ENCODE data around the gene CSF1R. TPM values are rescaled to one million over a fixed set of nuclear protein-coding genes. Genes with fewer than 3 reads are reported as not detected.

Gene CSF1R
- total and polyA plus RNA-seq, 2 of the 8 experiments (the other 6 are each of a cell fraction or from before 2014, with no cell fraction given) = 0.12 TPM; not detected in 1

DNA sequence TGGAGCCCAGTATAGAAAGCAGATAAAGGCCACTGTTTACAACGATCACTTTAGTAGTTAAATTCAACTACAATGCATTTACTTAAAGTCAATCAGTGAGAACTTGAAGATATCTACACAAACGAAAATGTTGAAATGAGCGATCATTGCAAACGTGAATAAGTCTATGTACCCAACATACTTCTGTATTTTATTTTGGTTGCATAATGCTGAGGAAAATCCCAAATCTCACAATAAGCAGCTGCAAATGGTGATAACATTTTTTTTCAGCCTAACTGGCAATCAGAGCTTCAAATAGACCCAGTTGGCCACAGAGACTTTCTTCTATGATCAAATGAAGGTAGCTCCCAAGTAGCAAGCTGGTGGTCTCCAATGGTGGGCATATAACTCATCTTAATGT, 37.2 kb upstream of the CSF1R start:
- POLR2A ChIA-PET (ENCODE audit: partially characterized antibody) = no interaction called here
- TF ChIP-seq TBP (IDR thresholded peaks at IDR 0.05; ENCODE audit: low read depth, low read length) = no peak
- no peak for TF ChIP-seq CEBPB (IDR thresholded peaks at IDR 0.05; ENCODE audit: low read depth, low read length)
- no peak for TF ChIP-seq RFX5 (IDR thresholded peaks at IDR 0.05; ENCODE audit: borderline replicate concordance, low read depth, low read length)
- TF ChIP-seq BACH1 (IDR thresholded peaks at IDR 0.05; ENCODE audit: low read length) = no peak
- TF ChIP-seq JUN (IDR thresholded peaks at IDR 0.05; ENCODE audit: low read depth, low read length) = no peak
- TF ChIP-seq KDM5A (IDR thresholded peaks at IDR 0.05; ENCODE audit: low read length) = no peak
- TF ChIP-seq RXRA (IDR thresholded peaks at IDR 0.05; ENCODE audit: insufficient read depth, low read depth, low read length) = no peak
- no peak for TF ChIP-seq NRF1 (IDR thresholded peaks at IDR 0.05; ENCODE audit: low read depth, low read length)

More for the DNA sequence above, 37.2 kb upstream of the CSF1R start:
- Histone ChIP-seq H2BK15ac (ENCODE audit: low read length) (no peak overlapping the region), H3K79me2 (ENCODE audit: control insufficient read depth in 1 of 2, insufficient read depth in 2 of 2, low read length in 2 of 2) (no peaks in the 10 kb centered on the region), H2AFZ (ENCODE audit: low read length) (no peak overlapping the region), H2BK20ac (ENCODE audit: low read length) (no peak overlapping the region), H3K27me3 (replicated peaks in 1 of 4; ENCODE audit: control insufficient read depth in 3 of 4, extremely low read depth in 1 of 4, insufficient read depth in 3 of 4, low read length in 3 of 4) (no peaks in the 10 kb centered on the region), H2BK5ac (ENCODE audit: low read depth, low read length) (no peak overlapping the region), H3K9me3 (ENCODE audit: insufficient read depth in 2 of 2, low read depth in 1 of 2, low read length in 1 of 2) (no peaks in the 10 kb centered on the region), H4K20me1 (replicated peaks in 1 of 2; ENCODE audit: control insufficient read depth in 1 of 2, insufficient read depth in 2 of 2, low read length in 2 of 2) (peaks cover 0 to 3% of the 10 kb centered on the region in 2 experiments), H3K4ac (replicated peaks; ENCODE audit: insufficient read length, low read depth, low read length) (no peak overlapping the region), H2AK5ac (ENCODE audit: low read depth, low read length) (no peak overlapping the region), H3K79me1 (ENCODE audit: low read depth, low read length) (no peaks in the 10 kb centered on the region), H3K4me2 (ENCODE audit: insufficient read depth in 1 of 2, low read depth in 2 of 2, low read length in 2 of 2) (no peak overlapping the region), H3K23me2 (ENCODE audit: low read depth, low read length) (no peaks in the 10 kb centered on the region), H3K56ac (replicated peaks; ENCODE audit: insufficient read length, low read depth, low read length) (no peak overlapping the region), H4K91ac (replicated peaks; ENCODE audit: insufficient read length, low read length) (no peak overlapping the region), H3K23ac (ENCODE audit: insufficient read length) (no peak overlapping the region), H3K4me1 (replicated peaks in 1 of 4; ENCODE audit: control insufficient read depth in 3 of 4, insufficient read depth in 4 of 4, low read length in 3 of 4) (peaks cover 0 to 6% (median 2%) of the 10 kb centered on the region in 4 experiments; a peak in 3 of 7 replicates), H4K8ac (ENCODE audit: extremely low read depth, insufficient read depth, low read length) (no peak overlapping the region), H3K14ac (ENCODE audit: insufficient read length) (no peak overlapping the region), H3K27ac (ENCODE audit: low read depth, low read length) (no peak overlapping the region), H2BK120ac (replicated peaks; ENCODE audit: low read depth, low read length) (no peak overlapping the region), H3K4me3 (ENCODE audit: extremely low read depth in 1 of 4, insufficient read depth in 2 of 4, low read depth in 3 of 4, low read length in 4 of 4) (no peak overlapping the region), H2BK12ac (ENCODE audit: low read depth, low read length) (no peak overlapping the region), H3K18ac (ENCODE audit: extremely low read depth, low read length) (no peak overlapping the region), H3K36me3 (ENCODE audit: control insufficient read depth in 2 of 4, insufficient read depth in 4 of 4, low read length in 3 of 4) (no peaks in the 10 kb centered on the region), H3K9ac (replicated peaks in 1 of 4; ENCODE audit: extremely low read depth in 1 of 4, low read depth in 3 of 4, low read length in 3 of 4) (no peak overlapping the region), H4K5ac (ENCODE audit: insufficient read length, low read depth, low read length) (no peak overlapping the region)
- DNase-seq (ENCODE audit: low read depth in 1 of 2, low spot score in 2 of 2) (no peak), FAIRE-seq (no peak)
- 93% methylated on average over 4 of the region's 4 CpGs; no CpG with 5 or more reads in 1 of the 2 experiments for WGBS, 2 experiments (ENCODE audit: extremely low coverage in 1 of 2, insufficient coverage in 1 of 2, insufficient read length in 1 of 2, insufficient replicate concordance in 2 of 2, low coverage in 1 of 2, low lambda C conversion rate in 2 of 2, missing lambda C conversion rate in 1 of 2)
- CTCF ChIA-PET (ENCODE audit: partially characterized antibody) = interaction anchor here (1.0 to 16.9 kb wide), 18 partner anchors 8 to 158 kb away, joined by 3 to 188 read pairs (median 6); partner anchors contain the start of gene CDX1
